GM23248 (cell line): ENCODE data around the gene DOC2B. TPM values are rescaled to one million over a fixed set of nuclear protein-coding genes. Genes with fewer than 3 reads are reported as not detected.
"Not testable (repeated sequence)": the region's sequence is repeated elsewhere in the genome, so short reads cannot be mapped to it uniquely, and the experiment has no call there.

ENCODE experiments used
- DNase-seq: peaks from one replicate; pipeline ENCODE4 v3.0.0-alpha.2; 2015
- H2AFZ ChIP-seq: fragments of 200-600 bp; sonication (generic); 2 replicates; pipeline ENCODE4 v1.6.1; 2016; ENCODE audit warnings: antibody characterized with exemption
- H3F3A ChIP-seq: fragments of 200-600 bp; sonication (generic); 2 replicates; pipeline ENCODE4 v1.6.1; 2016; ENCODE audit warnings: mild to moderate bottlenecking, antibody characterized with exemption, mixed run types; ENCODE audit not compliant: insufficient read depth
- H3K27ac ChIP-seq: fragments of 200-600 bp; sonication (generic); 2 replicates; pipeline ENCODE4 v1.5.1; 2016; ENCODE audit warnings: mild to moderate bottlenecking
- H3K27me3 ChIP-seq: fragments of 200-600 bp; sonication (generic); replicated peaks from 2 replicates; pipeline ENCODE4 v1.6.1; 2016; ENCODE audit warnings: mild to moderate bottlenecking; ENCODE audit not compliant: insufficient read depth
- H3K36me3 ChIP-seq: fragments of 200-600 bp; sonication (generic); 2 replicates; pipeline ENCODE4 v1.6.1; 2016; ENCODE audit warnings: low read depth, mild to moderate bottlenecking
- H3K4me1 ChIP-seq: fragments of 200-600 bp; sonication (generic); 2 replicates; pipeline ENCODE4 v1.6.1; 2016; ENCODE audit warnings: mild to moderate bottlenecking; ENCODE audit not compliant: insufficient read depth
- H3K4me2 ChIP-seq: fragments of 200-600 bp; sonication (generic); one replicate; pipeline ENCODE4 v1.6.1; 2016; ENCODE audit warnings: mild to moderate bottlenecking; ENCODE audit not compliant: unreplicated experiment
- H3K4me3 ChIP-seq: fragments of 200-600 bp; sonication (generic); 2 replicates; pipeline ENCODE4 v1.5.1; 2016; ENCODE audit warnings: mild to moderate bottlenecking
- H3K79me2 ChIP-seq: fragments of 200-600 bp; sonication (generic); 2 replicates; pipeline ENCODE4 v1.6.1; 2016; ENCODE audit warnings: mild to moderate bottlenecking; ENCODE audit not compliant: insufficient read depth
- H3K9ac ChIP-seq: fragments of 200-600 bp; sonication (generic); 2 replicates; pipeline ENCODE4 v1.6.1; 2016; ENCODE audit warnings: mild to moderate bottlenecking
- H3K9me2 ChIP-seq: fragments of 200-600 bp; sonication (generic); 2 replicates; pipeline ENCODE4 v1.6.1; 2016; ENCODE audit warnings: mixed run types, mild to moderate bottlenecking, moderate library complexity; ENCODE audit not compliant: insufficient read depth
- H3K9me3 ChIP-seq: fragments of 200-600 bp; sonication (generic); one replicate; pipeline ENCODE4 v1.6.1; 2017; ENCODE audit warnings: low read depth
- H4K20me1 ChIP-seq: fragments of 200-600 bp; sonication (generic); 2 replicates; pipeline ENCODE4 v1.6.0; 2016; ENCODE audit not compliant: insufficient read depth
- EZH2 ChIP-seq: fragments of 200-600 bp; sonication (generic); IDR thresholded peaks from 2 replicates; pipeline ENCODE4 v1.6.1; 2018; ENCODE audit warnings: antibody characterized with exemption, mild to moderate bottlenecking; ENCODE audit not compliant: insufficient read depth, poor library complexity, severe bottlenecking
- EZH2phosphoT487 ChIP-seq: fragments of 200-600 bp; sonication (generic); IDR thresholded peaks from 2 replicates; pipeline ENCODE4 v1.6.1; 2018; ENCODE audit warnings: antibody characterized with exemption, moderate library complexity, mild to moderate bottlenecking, low read depth; ENCODE audit not compliant: insufficient read depth
- WGBS, 2 experiments: methylation state at CpG; one replicate each; pipeline ENCODE4 v1.1.6; 2015 to 2017; ENCODE audit warnings: low lambda C conversion rate in 2 of 2, low coverage in 1 of 2; ENCODE audit errors: missing lambda C conversion rate in 2 of 2; 5-methylcytosine and 5-hydroxymethylcytosine counted together
- in situ Hi-C: fragments of 300-500 bp; cut with MboI; formaldehyde crosslinking; loops from 2 replicates; pipeline ENCODE4 v1.15.0; 2020
- polyA plus RNA-seq: library from polyadenylated mRNA; unstranded; fragments of >200 nt; fragmentation: Nextera tagmentation; extraction: Ambion mirVana; gene quantifications from 2 replicates; pipeline ENCODE4 v1.2.1, GENCODE V29; 2016
- total RNA-seq: library from RNA; depleted of rRNA; stranded (reverse); fragments of >200 nt; shearing (Covaris generic); gene quantifications from 2 replicates; pipeline ENCODE4 v1.2.3, GENCODE V29; 2014

The DOC2B gene
- total and polyA plus RNA-seq, 2 experiments from 2014 or later: 0.03 TPM; not detected in 1

DNA sequence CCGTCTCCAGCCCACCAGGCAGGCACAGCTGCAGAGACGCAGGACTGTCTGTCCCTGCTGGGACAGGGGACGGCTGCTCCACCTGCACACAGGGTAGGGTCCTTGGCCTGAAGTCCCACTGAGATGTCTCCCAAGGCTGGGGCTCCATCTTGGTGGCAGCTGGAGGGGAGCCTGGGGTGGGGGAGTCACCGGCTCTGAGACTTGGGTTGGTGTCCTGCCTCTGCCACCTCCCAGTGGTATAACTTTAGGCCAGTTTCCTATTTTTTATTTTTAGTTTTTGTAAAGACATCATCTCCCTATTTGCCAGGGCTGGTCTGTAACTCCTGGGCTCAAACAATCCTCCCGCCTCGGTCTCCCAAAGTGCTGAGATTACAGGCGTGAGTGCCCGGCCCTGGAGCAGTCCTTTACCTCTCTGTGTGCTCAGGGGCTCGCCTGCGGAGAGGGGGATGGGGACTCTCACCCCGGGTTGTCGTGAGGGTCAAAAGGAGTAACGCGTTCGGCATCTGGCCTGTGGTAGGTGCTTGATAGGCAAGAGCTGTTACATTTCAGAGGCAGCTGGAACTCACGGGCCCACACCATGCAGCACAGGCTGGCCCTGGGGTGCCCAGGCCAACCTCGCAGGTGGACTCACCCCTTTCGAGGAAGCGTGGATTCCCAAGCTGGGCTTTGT lies 46.6 kb upstream of the DOC2B start:
- in situ Hi-C loops: no loop called here

DNA sequence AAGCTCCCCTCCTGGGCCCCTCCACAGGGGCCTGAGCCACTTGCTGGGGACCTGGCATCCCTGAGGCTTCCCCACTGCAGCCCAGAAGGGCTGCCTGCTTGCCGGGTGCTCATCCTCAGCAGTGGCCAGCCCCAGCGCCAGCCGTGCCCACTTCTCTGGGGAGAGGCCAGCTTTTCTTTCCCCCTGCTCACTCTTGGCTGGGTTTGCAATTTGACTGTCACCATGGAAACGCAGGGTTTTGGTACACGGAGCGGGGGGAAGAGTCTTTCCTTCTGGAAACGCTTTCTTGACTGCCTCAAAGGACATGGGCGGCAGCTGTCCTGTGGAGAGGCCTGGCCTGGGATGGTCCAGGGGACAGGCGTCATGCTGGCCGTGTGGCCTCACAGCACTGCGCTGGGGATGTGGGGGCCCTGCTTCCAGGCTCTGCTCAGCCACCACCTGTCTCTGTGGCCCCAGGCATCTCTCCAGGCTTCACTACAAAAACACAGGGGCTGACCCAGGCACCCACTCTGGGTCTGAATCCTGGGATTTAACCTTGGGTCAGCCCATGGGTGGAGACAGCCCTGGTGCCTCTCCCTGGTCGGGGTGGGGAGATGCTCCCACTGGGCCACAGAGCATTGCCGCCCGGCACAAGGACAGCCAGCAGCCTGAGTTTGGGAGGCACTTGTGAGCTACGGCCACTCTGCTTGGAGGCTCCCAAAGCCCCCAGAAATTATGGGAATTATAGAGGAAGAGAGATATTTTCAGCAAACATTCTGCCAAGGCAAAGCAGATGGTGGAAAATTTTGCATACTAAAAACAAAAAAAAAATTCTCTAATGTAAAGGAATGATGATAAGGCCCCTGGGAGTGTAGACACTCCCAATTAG lies 45.9 kb upstream of the DOC2B start:
- no peaks in the 10 kb centered on the region for H3K4me1 ChIP-seq
- no peak overlapping the region for H3K4me2 ChIP-seq
- H2AFZ ChIP-seq: no peak overlapping the region
- no peaks in the 10 kb centered on the region for H4K20me1 ChIP-seq
- H3F3A ChIP-seq: no peaks in the 10 kb centered on the region
- in situ Hi-C loops: no loop called here
- H3K4me3 ChIP-seq: no peak overlapping the region
- H3K9me3 ChIP-seq: no peaks in the 10 kb centered on the region
- no peak overlapping the region for H3K27ac ChIP-seq
- 33 to 39% methylated on average over 14 to 15 of the region's 15 CpGs for WGBS, 2 experiments
- H3K9me2 ChIP-seq: no peaks in the 10 kb centered on the region
- no peak overlapping the region for H3K9ac ChIP-seq
- TF ChIP-seq EZH2 (no peak), EZH2phosphoT487 (no peak)
- DNase-seq: no peak
- no peaks in the 10 kb centered on the region for H3K79me2 ChIP-seq
- no peaks in the 10 kb centered on the region for H3K36me3 ChIP-seq
- no peaks in the 10 kb centered on the region for H3K27me3 ChIP-seq

More for the DNA sequence above, 46.6 kb upstream of the DOC2B start:
- Histone ChIP-seq H3K4me2 (no peak overlapping the region), H2AFZ (no peak overlapping the region), H4K20me1 (no peaks in the 10 kb centered on the region), H3K36me3 (no peaks in the 10 kb centered on the region), H3K4me3 (no peak overlapping the region), H3K9ac (no peak overlapping the region), H3K9me2 (no peaks in the 10 kb centered on the region), H3K79me2 (no peaks in the 10 kb centered on the region), H3K9me3 (no peaks in the 10 kb centered on the region), H3K27me3 (no peaks in the 10 kb centered on the region), H3K4me1 (no peaks in the 10 kb centered on the region), H3K27ac (no peak overlapping the region), H3F3A (no peaks in the 10 kb centered on the region)
- 73 to 80% methylated on average over 17 to 19 of the region's 19 CpGs for WGBS, 2 experiments
- no peak for TF ChIP-seq EZH2phosphoT487
- TF ChIP-seq EZH2: no peak
- DNase-seq: no peak

DNA sequence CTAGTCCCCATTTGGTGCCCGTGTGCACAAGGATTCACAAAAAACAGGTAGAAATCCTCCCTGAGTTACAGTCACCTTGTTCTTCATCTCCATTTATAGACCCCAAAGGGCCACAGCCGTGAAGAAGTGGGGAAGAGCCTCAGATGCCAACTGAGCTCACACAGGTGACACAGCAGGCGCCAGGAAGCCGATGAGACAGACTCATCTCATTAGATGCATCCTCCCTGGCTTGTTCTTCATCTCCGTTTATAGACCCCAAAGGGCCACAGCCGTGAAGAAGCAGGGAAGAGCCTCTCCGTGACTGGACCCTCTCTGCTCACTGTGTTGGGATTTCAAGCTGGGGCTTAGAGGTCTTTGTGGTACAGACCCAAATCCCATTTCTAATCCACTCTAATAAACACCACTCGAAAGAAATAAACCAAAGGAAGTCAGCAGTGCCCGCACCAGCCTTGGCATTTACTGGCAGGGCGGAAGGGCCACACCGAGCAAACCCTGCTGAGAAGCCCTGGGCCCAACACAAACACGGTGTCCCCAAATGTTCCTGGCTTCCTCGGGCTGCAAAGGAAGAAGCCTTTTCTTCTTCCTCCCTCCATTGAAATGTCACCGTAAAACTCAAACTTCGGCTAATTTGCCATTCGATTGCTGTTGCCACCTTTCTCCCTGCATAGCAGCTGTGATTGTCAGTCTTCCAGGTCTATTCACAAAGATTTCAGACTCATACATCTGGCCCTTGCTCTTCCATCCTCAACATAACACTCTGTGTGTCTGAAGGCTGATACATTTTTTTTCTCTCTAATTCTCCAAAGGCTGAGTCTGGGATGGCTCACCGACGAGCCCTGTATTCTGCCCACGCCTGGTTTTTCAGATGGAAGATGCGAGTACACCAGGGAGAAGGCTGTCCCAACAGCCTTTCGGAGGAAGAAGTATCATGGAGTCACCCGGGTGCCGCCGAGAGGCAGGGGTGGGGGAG lies 44.9 kb upstream of the DOC2B start:
- no peaks in the 10 kb centered on the region for H3K9me2 ChIP-seq
- H3K4me2 ChIP-seq: no peak overlapping the region
- H3K79me2 ChIP-seq: no peaks in the 10 kb centered on the region
- in situ Hi-C loops: no loop called here
- H3K27me3 ChIP-seq: no peaks in the 10 kb centered on the region
- no peak overlapping the region for H3K9ac ChIP-seq
- TF ChIP-seq EZH2 (no peak), EZH2phosphoT487 (no peak)
- H3F3A ChIP-seq: no peaks in the 10 kb centered on the region
- H3K4me3 ChIP-seq: no peak overlapping the region
- no peaks in the 10 kb centered on the region for H4K20me1 ChIP-seq
- no peak overlapping the region for H2AFZ ChIP-seq
- H3K36me3 ChIP-seq: no peaks in the 10 kb centered on the region
- DNase-seq: no peak
- WGBS, 2 experiments: 67% methylated on average over 24 of the region's 24 CpGs
- H3K4me1 ChIP-seq: no peaks in the 10 kb centered on the region
- H3K9me3 ChIP-seq: no peaks in the 10 kb centered on the region
- H3K27ac ChIP-seq: no peak overlapping the region

DNA sequence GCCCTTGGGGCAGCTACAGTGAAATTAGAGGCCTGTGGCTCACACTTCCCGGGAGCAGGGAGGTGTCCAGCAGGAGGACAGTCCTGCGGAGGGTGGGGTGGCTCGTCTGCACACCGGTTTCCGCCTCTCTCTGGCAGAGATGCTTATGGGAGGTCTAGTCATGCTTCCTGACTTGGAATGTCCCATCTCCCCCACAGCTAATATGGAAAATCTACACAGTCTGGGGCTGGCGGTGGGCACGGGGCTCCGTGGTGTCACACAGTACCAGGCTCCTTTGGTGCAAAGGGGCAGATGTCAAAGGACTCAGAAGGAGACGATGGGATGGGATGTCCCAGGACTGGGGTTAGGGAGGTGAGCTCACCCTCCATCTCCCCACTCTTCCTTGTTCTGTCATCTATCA lies 44.1 kb upstream of the DOC2B start:
- H3K36me3 ChIP-seq: no peaks in the 10 kb centered on the region
- TF ChIP-seq EZH2phosphoT487: no peak
- TF ChIP-seq EZH2: no peak
- no peaks in the 10 kb centered on the region for H3K4me1 ChIP-seq
- H3K4me2 ChIP-seq: no peak overlapping the region
- H4K20me1 ChIP-seq: no peaks in the 10 kb centered on the region
- H3K4me3 ChIP-seq: no peak overlapping the region
- H2AFZ ChIP-seq: no peak overlapping the region
- 89 to 90% methylated on average over 9 of the region's 9 CpGs for WGBS, 2 experiments
- no peak overlapping the region for H3K27ac ChIP-seq
- no peak for DNase-seq
- in situ Hi-C loops: no loop called here
- H3K9ac ChIP-seq: no peak overlapping the region
- no peaks in the 10 kb centered on the region for H3K27me3 ChIP-seq
- no peaks in the 10 kb centered on the region for H3F3A ChIP-seq
- no peaks in the 10 kb centered on the region for H3K9me3 ChIP-seq
- no peaks in the 10 kb centered on the region for H3K79me2 ChIP-seq
- no peaks in the 10 kb centered on the region for H3K9me2 ChIP-seq

DNA sequence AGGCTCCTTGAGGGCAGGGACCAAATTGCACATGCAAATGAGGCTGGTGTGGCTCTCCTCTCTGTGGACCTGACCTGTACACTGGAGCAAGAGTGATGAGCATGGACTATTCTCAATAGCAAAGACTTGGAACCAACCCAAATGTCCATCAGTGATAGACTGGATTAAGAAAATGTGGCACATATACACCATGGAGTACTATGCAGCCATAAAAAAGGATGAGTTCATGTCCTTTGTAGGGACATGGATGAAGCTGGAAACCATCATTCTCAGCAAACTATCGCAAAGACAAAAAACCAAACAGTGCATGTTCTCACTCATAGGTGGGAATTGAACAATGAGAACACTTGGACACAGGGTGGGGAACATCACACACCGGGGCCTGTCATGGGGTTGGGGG lies 43.1 kb upstream of the DOC2B start:
- WGBS, 2 experiments: 43 to 89% methylated on average over 1 to 2 of the region's 2 CpGs
- in situ Hi-C loops, H3K79me2 ChIP-seq, H3K4me2 ChIP-seq, H3F3A ChIP-seq, H3K4me1 ChIP-seq, H3K9me2 ChIP-seq, H3K9me3 ChIP-seq, H3K9ac ChIP-seq, H2AFZ ChIP-seq, H3K27me3 ChIP-seq, H3K4me3 ChIP-seq, H3K36me3 ChIP-seq, H3K27ac ChIP-seq, H4K20me1 ChIP-seq, DNase-seq: not testable (repeated sequence)
